ENCODE measurements around the gene RUNX2.

RUNX2 gene

GRCh38 chr6:45411959-45412358 lies 83.8 kb downstream of the RUNX2 start:
- no peak for DNase-seq (ENCODE audit: low read depth in 3 of 3)

DNA sequence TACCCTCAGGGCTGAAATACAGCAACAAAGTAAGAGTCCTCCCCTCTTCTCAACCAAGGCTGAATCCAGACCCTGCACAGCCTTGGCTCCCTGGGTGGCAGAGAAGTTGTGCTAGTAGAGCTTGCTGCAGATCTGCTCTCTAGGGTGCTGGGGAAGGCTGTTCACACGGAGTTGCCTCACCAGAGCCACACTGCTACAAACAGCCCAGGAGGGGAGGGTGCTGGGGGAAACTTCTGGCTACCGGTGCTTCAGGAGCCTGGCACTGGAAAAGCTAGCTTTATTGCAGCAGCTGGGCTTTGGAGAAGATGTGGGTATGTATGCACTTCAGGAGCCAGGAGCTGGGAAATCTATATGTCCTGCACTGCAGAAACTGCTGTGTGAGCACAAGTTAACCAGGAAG lies 87.2 kb downstream of the RUNX2 start:
- no peak for DNase-seq (ENCODE audit: low read depth in 3 of 3)

GRCh38 chr6:45415788-45416518 lies 87.8 kb downstream of the RUNX2 start:
- DNase-seq (ENCODE audit: low read depth in 3 of 3) = no peak

DNA sequence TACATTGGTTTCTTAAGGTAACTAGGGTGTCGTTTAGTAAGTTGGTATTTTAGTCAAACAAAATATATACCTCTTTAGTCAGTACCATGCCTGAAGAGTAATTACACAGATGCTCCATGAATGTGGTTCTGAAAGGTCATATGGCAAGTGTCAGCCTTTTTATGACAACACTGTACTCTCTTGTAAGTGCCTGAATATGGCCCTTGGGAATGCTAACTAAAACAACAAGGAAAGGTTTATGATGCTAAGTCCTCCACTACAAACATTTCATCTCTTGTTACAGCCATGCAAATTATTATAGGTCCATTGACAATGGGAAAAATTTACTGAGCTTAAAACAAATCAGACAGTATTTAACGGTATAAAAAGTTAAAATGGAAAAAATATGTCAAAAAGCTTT lies 88.6 kb downstream of the RUNX2 start:
- DNase-seq (ENCODE audit: low read depth in 3 of 3) = no peak

DNA sequence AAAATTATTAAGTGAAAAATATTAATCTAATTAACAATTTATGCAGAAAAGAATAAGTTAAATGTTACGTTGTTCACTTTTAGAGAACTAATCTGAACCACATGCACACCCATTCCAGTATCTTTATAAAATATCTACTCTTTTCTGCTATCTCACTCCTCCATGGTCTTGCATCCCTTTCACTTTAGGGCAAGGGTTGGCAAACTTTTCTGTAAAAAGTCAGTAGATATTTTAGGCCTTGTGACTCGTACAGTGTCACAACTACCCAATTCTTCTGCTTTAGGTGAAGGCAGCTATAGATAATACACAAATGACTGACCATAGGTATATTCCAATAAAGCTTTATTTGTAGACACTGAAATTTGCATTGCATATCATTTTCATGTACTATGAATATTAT lies 89.3 kb downstream of the RUNX2 start:
- DNase-seq (ENCODE audit: low read depth in 3 of 3) = no peak

DNA sequence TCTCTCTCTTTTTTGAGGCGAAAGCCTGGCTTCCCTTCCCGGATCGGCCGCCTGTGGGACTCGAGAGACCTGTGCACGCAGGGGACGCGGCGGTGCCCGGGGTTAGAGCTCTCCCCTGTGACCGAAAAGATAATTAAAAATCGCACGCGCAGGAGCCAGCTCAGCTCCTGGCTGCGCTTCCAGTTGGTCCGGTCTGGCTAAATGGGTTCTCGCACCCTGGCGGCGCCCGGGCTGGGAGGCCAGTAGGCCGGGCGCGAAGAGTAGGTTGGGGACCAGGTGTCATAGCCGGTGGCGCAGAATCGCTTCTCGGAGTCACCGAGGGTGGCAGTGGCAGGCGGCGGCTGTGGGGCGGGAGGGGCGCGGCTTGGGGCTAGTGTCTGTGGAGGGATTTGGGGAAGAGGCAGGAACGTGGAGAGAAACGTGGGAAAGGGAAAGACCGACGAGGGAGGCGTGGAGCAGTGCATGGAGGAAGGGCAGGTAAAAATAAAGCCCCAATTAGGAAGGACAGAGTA lies 91.5 kb downstream of the RUNX2 start:
- peak; percentile 54 to 57 (median 57) for DNase-seq (ENCODE audit: low read depth in 3 of 3)

DNA sequence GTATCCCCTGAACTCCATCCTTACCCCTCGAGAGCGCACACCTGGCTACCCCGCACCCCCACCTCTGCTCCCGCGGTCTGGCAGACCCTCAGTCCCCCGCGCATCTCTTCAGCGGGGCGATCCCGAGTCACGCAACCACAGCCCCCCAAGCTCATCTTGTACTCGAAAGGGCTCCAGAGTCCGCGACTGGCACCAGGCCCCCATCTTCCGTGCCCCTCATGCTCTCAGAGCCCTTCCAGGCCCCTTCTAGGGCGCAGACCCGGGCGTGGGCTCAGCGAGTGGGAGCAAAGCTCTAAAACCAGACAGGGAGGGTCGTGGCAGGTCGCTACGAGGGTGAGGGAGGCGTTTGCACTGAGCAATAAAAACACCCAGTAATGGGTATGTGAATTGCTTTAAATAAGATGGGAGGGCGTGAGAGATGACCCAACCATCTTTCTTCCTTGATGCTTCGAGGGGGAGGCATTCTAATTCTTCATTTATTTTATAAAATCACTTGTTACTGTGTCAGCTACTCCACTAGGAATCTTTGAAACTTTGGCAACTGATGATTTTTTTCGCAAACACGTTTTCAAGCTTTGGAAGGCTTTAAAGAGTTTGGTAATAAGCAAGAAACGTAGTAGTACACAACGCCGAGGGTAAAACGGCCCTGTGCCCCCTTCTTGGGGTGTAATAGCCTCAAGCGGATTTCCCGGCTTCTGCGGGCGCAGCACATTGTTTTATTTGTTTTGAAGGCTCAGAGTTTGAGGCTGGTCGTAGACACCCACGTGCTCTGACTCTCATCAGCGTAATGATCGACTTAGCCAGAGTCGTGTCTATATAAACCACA lies 92.2 kb downstream of the RUNX2 start:
- DNase-seq (ENCODE audit: low read depth in 3 of 3) = peak; percentile 28 to 45 (median 29)

DNA sequence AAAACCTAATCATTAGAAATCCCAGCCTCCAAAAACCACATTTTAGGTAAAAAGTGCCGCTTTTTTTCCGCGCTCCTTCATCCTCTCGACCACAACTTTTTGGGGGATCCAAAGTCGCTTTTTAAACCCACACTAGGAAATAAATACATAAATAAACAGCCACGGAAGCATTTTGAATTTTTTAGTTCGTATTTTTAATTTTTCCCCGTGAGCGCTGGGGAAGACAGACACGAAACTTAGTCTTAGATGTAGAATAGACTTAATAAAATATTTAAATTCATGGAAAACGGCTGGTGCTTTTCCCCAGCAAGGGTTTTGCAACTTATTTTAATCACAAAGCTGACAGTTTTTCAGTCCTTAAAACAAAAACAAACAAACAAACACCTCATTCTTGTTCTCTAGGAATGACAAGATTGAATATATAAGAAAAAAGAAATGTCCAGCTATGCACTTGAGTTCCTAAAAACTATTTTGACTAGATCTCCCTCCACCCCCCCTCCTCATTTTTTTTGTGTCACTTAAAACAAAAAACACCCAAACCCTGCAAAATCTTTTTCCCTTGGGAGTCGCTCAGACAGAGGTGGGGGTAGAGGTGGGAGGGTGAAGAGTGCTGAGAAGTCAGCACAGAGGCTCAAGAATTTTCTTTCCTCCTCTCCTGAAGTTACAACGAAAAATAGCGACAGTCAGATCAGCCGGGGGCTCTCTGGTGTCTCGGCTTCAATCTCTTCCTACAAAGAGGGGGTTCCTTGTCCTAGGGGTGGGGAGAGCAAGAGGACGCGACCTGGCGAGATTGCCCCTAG lies 93.0 kb downstream of the RUNX2 start:
- no peak for DNase-seq (ENCODE audit: low read depth in 3 of 3)

DNA sequence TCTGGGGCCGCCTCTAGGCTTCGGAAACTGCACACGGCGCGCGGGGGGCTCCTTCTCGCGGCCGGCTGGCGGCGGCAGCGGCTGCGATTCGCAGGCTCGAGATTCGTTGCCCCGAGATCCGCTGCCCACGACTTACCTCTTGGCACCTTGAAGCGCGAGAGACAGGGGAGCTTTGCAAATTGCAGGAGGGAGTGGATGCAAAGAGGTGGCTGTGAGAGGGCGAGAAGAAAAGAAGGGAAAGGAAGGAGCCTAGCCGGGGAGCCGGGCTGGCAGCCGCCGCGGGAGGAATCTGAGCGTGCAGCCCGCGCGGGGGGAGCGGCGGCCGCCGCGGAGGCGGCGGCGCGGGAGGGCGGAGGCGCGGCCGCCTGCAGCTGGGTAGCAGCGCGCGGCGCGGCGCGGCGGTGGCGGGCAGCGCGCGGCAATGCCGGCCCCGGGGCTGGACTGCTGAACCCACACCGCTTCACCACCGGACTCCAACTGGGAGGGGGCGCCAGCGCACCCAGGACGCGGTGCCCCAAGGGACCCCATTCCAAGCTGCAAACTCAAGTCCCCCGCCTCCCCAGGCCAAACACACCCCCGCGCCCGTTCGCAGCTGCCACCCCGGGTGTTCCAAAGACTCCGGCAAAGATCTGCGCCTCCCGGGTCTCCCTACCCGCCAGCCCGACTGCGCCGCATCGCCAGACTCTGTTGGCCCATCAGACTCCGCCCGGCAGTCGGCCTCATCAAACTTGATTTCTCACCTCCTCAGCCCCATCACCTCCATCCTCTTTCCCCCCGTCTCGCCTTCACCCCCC lies 93.8 kb downstream of the RUNX2 start:
- peak; percentile 37 to 47 (median 41) for DNase-seq (ENCODE audit: low read depth in 3 of 3)

DNA sequence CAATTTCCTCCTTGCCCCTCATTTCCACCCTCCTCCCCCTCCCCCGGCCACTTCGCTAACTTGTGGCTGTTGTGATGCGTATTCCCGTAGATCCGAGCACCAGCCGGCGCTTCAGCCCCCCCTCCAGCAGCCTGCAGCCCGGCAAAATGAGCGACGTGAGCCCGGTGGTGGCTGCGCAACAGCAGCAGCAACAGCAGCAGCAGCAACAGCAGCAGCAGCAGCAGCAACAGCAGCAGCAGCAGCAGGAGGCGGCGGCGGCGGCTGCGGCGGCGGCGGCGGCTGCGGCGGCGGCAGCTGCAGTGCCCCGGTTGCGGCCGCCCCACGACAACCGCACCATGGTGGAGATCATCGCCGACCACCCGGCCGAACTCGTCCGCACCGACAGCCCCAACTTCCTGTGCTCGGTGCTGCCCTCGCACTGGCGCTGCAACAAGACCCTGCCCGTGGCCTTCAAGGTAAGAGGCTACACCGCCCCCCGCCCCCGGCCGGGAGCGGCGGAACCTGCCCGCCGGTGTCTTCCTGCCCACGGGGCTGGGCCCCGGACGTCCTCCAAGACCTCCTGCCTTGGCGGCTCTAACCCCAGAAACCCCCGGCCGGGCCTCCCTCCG lies 94.5 kb downstream of the RUNX2 start:
- peak in 2 of 3 donors; percentile 19 to 32 for DNase-seq (ENCODE audit: low read depth in 3 of 3)

DNA sequence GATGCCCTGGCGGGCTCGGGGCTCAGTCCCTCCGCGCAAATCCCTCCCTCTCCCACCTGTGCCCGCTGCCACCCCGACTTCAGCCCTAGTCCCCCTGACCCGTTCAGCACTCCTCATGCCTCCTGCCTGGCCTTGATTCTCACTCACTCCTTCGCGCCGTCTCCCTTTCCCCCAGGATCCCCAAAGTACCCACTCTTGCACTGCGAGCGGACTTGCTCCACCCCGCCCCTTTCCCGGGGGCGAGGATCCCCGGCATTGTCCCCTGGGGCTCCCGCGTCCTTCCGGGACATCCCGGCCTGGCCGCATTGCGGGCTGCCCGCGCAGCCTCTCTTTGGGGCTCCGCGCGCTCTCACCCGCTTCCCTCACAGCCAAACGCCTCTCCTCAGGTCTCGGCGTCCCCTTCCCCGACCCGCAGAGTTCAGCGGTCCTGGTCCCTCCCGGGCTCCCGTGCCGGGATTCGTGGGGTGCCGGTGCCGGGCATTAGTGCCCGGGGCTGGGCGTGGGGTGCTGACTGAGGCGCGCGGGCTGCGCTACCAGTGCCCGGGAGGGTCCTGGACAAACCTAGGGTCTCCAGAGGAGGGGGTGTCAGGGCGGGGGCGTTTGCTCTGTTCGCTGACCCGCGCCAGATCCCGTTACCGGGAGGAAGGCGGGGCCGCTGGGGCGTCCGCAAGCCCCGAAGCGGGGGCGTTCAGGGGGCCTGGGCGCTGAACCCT lies 95.1 kb downstream of the RUNX2 start:
- DNase-seq (ENCODE audit: low read depth in 3 of 3) = peak in 1 of 3 donors; percentile 34

GRCh38 chr6:45423824-45424450 lies 95.8 kb downstream of the RUNX2 start:
- no peak for DNase-seq (ENCODE audit: low read depth in 3 of 3)

DNA sequence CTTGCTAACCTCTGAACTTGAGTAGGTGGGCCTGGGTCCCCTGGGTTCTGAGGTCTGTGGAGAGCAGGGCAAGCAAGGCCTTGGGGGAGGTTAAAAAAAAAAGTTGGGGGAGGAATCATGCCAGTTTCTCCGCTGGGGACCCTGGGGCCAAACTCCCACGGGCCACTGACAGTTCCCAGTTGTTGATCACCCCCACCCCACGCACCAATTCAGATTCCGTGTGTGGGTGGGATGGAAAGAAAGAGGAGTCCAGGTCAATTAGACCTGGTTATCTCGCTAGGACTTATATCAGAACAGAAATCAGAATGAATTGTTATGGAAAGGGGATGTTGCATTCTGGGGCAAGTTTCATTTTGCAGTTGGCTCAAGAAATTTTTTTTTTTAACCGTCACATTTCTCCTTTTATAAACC lies 96.3 kb downstream of the RUNX2 start:
- DNase-seq (ENCODE audit: low read depth in 3 of 3) = peak in 1 of 3 donors; percentile 32

- no peak for DNase-seq (ENCODE audit: low read depth in 3 of 3)
These were observed 98.1 kb downstream of the RUNX2 start for GRCh38 chr6:45426251-45426650.

DNA sequence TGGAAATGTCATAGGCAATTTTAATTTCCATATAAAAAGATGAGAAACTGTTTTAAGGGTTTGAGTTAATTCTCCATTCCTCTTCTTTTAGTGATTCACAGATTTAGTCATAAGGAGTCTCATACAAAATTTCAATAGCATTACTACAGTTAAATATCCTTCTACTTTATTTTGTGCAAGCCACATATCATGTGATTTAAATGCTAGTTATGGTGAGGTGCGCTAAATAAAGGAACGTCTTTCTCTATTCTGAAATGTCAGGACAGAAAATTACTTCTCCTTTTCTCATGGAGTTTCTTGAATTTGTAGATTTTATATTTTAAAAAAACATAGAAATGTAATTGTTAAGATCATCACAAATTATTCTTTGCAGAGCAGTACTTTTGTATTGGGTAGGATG lies 99.6 kb downstream of the RUNX2 start:
- DNase-seq (ENCODE audit: low read depth in 3 of 3) = no peak

- DNase-seq (ENCODE audit: low read depth in 3 of 3) = no peak
These were observed 100.6 kb downstream of the RUNX2 start for GRCh38 chr6:45428727-45429126.

DNA sequence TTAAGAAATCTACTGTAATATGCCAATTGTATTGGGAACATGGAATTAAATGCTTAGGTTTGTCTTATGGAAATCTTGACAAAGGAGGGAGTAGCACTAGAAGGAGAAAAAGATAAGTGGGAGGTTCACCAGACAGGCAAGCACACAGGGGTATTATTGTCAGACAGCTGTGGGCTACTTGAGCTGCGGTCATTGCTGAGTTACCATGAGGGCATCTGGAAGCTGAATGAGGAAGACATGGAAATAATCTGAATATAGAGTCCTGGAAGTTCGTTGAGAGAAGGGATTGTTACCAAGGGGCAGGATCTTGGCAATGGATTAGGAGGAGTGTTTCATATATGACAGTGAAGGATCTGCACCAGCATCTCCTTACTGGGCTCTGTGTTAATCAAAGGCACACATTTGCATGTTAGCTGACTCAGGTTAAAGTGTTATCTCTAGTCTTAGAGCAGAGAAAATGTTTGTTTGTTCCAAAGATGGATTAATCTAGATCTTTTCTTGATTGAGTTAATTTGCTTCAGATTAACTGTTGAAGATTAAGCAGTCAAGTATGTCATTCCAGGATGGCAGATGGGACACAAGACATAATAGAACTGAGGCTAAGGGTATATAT lies 102.6 kb downstream of the RUNX2 start:
- no peak for DNase-seq (ENCODE audit: low read depth in 3 of 3)

DNA sequence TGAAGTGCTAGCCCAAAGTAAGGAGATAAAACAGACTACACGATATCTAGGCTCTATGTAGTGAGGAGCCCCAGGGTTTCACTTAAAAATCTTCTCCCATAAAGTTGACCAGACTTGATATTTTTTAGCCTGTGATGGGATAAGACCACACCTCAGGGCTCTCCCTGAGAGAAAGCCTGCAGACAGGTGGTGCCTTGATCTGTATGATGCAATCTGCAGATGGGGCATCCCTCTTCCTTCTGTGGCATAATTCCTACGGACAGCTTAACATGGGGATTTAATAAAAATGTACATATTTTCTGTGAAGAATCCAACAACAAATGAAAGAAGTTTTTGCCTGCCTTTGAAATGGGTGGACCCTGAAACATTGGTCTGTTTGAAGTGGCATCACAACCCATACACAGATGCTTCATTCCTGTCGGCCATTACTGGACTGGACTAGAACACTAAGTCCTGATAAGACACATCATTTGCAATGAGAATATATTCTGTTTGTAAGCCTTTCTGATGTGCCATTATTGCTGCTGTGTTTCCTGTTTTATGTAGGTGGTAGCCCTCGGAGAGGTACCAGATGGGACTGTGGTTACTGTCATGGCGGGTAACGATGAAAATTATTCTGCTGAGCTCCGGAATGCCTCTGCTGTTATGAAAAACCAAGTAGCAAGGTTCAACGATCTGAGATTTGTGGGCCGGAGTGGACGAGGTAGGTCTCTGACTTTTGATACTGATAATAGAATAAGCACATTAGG lies 103.4 kb downstream of the RUNX2 start:
- no peak for DNase-seq (ENCODE audit: low read depth in 3 of 3)

GRCh38 chr6:45432977-45433376 lies 104.8 kb downstream of the RUNX2 start:
- no peak for DNase-seq (ENCODE audit: low read depth in 3 of 3)
